ENCODE data around the gene GBE1.

- TF ChIP-seq CBFB (CRISPR knock-in tag; IDR thresholded peaks at IDR 0.05), result no peak
- no peak for TF ChIP-seq ZBTB33 (CRISPR knock-in tag; IDR thresholded peaks at IDR 0.05)
- TF ChIP-seq, protein P1, sequence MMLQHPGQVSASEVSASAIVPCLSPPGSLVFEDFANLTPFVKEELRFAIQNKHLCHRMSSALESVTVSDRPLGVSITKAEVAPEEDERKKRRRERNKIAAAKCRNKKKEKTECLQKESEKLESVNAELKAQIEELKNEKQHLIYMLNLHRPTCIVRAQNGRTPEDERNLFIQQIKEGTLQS (IDR thresholded peaks at IDR 0.05), result no peak
- TF ChIP-seq, protein P1 (CRISPR knock-in tag; conservative IDR thresholded peaks at IDR 0.05), result no peak
- TF ChIP-seq GATA2 (CRISPR knock-in tag; IDR thresholded peaks at IDR 0.05), result no peak
- TF ChIP-seq, protein P2, sequence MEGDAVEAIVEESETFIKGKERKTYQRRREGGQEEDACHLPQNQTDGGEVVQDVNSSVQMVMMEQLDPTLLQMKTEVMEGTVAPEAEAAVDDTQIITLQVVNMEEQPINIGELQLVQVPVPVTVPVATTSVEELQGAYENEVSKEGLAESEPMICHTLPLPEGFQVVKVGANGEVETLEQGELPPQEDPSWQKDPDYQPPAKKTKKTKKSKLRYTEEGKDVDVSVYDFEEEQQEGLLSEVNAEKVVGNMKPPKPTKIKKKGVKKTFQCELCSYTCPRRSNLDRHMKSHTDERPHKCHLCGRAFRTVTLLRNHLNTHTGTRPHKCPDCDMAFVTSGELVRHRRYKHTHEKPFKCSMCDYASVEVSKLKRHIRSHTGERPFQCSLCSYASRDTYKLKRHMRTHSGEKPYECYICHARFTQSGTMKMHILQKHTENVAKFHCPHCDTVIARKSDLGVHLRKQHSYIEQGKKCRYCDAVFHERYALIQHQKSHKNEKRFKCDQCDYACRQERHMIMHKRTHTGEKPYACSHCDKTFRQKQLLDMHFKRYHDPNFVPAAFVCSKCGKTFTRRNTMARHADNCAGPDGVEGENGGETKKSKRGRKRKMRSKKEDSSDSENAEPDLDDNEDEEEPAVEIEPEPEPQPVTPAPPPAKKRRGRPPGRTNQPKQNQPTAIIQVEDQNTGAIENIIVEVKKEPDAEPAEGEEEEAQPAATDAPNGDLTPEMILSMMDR (IDR thresholded peaks at IDR 0.05 in 2 of 3, conservative IDR thresholded peaks at IDR 0.05 in 1 of 3; ENCODE audit: insufficient read depth in 2 of 3, low read depth in 1 of 3, low read length in 3 of 3), result no peak
- TF ChIP-seq PKNOX1 (IDR thresholded peaks at IDR 0.05), result no peak
- no peak for TF ChIP-seq U2AF1 (optimal IDR thresholded peaks at IDR 0.05; ENCODE audit: low read depth, low read length)
These were observed 34.7 kb downstream of the GBE1 start for GRCh38 chr3:81726735-81727134.
